Measurements from ENCODE around the gene DMXL1.
"Not testable (repeated sequence)": the region's sequence is repeated elsewhere in the genome, so short reads cannot be mapped to it uniquely, and the experiment has no call there.

The DMXL1 gene

DNA sequence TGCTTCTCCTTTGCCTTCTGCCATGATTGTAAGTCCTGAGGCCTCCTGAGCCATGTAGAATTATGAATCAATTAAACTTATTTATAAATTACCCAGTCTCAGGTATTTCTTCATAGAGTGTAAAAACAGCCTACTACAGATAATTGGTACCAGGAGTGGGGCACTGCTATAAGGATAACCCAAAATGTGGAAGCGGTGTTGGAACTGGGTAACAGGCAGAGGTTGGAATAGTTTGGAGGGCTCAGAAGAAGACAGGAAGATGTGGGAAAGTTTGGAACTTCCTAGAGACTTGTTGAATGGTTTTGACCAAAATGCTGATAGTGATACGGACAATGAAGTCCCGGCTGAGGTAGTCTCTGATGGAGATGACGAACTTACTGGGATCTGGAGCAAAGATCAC is 64.9 kb downstream of the DMXL1 start:
- FAIRE-seq = not testable (repeated sequence)

DNA sequence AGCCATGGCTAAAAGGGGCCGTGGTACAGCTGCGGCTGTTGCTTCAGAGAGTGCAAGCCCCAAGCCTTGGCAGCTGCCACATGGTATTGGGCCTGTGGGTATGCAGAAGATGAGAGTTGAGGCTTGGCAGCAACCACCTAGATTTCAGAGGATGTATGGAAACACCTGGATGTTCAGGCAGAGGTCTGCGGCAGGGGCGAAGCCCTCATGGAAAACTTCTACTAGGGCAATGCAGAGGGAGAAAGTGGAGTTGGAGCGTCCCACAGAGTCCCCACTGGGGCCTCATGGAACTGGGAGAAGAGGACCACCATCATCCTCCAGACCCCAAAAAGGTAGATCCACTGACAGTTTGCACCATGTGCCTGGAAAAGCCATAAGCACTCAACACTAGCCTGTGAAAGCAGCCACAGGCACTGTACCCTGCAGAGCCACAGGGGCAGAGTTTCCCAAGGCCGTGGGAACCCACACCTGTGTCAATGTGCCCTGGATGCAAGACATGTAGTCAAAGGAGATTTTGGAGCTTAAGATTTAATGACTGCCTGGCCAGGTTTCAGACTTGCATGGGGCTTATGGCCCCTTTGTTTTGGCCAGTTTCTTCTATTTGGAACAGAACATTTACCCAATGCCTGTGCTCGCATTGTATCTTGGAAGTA is 65.9 kb downstream of the DMXL1 start:
- FAIRE-seq = no peak

- FAIRE-seq = no peak
These were observed 82.7 kb downstream of the DMXL1 start for GRCh38 chr5:119153629-119154028.

DNA sequence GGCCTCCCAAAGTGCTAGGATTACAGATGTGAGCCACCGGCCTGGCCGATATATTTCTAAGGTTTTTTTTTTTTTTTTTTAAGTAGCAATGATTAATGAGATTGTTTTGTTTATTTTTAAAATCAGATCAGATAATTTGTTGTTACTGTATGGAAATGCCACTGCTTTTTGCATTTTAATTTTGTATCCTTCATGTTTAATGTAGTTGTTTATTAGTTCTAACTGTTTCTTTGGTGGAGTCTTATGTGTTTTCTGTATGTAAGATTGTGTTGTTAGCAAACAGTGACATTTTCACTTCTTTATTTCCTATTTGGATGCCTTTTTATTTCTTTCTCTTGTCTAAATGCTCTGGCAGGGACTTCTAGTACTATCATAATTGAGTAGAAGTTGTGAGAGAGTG is 87.3 kb downstream of the DMXL1 start:
- FAIRE-seq = no peak

- no peak for FAIRE-seq
These were observed 90.5 kb downstream of the DMXL1 start for GRCh38 chr5:119161430-119161829.

GRCh38 chr5:119166026-119166425 is 95.1 kb downstream of the DMXL1 start:
- no peak for FAIRE-seq

DNA sequence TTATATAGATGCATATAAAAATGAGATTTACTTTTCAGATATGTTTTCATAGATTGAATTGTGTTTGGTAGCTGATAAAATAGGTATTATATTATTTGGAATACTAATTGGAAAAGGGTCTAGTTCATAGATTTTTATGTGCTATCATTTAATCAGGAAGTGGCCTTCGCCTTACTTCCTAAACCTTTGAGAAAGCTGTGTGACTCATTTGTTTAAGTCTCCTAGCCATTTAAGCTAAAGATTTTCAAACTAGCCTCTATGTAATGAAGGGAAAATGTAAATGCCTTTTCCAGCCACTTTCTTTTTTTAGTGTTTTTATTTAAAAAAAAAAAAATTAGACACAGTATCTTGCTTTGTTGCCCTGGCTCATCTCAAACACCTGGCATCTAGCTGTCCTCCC is 97.5 kb downstream of the DMXL1 start:
- FAIRE-seq = no peak

DNA sequence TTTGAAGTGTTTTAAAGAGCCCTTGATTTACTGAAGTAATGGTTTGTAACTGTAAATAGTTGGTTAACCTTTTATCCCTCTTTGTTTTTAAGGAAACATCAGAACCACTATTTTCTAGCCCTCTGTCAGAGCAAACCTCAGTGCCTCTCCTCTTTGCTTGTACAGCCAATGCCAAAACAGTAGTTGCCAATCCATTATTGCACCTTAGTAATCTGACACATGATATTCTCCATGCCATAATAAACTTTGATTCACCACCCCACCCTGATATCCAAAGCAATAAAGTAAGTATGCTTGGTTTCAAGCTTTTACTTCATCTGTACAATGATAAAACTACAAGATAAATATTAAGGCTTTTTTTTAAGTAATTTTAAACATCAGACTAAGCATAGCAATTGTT is 100.8 kb downstream of the DMXL1 start:
- FAIRE-seq = no peak

- FAIRE-seq = no peak
These were observed 103.8 kb downstream of the DMXL1 start for GRCh38 chr5:119174578-119175163.

- no peak for FAIRE-seq
These were observed 105.9 kb downstream of the DMXL1 start for GRCh38 chr5:119176785-119177184.

DNA sequence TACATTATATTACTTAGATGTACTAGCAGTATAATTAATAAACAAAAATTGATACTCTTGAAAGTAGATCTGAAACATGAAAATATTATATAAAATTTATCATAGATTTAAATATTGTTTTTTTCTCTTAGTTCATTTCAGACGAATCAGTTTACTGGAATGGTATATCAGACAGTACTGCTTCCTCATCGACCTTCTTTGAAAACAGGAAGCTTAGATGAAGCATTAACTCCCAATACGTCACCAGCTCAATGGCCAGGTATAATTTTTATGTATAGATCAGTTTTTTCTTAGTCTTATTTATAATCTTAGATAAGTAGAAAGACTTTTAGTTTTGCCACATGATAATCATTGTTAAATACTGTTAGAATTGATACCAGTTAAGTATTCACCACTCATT is 106.3 kb downstream of the DMXL1 start:
- FAIRE-seq = peak; percentile 52

GRCh38 chr5:119178435-119178834 is 107.5 kb downstream of the DMXL1 start:
- no peak for FAIRE-seq

DNA sequence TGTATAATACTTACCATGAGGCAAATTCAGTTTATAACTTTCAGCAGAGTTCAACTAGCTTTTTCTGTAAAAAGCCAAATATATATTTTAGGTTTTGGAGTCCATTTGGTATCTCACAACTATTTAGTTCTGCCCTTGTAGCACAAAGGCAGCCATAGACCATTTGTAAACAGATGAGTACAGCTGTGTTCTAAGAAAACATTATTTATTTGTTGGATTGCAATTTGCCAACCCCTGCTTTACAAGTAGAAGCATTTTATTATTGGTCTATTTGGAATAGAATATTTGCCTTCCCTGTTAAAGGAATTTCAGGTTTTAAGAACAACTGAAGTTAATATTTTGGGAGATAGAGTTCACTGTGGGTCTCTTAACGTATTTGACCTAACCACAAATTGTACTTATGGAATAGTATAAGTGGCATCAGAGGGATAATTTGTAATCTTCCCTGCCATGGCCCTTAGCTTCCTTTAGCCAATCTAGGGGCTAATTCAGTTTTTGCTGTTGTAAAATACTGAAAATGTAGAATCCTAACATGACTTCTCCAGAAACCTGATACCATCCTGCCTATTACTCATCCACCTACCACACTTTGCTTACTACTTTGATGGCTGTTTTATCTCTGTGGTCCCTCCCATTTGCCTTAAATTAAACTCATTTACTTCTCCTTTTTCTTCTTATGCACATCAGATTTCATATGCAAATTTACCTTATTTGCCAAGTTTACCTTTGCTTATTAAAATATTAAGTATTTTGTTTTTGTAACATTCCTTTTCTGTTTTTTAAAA is 109.2 kb downstream of the DMXL1 start:
- no peak for FAIRE-seq

DNA sequence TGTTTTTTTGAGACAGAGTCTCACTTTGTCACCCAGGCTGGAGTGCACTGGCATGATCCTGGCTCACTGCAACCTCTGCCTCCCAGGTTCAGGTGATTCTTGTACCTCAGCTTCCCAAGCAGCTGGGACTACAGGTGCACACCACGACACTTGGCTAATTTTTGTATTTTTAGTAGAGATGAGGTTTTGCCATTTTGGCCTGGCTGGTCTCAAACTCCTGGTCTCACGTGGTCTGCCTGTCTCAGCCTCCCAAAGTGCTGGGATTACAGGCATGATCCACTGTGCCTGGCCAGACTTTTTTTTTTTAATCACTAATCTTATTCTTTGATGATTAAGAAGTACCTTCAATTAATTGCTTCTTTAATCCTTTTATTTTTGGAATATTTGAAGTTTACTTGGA is 114.6 kb downstream of the DMXL1 start:
- FAIRE-seq = not testable (repeated sequence)

- no peak for FAIRE-seq
These were observed 117.1 kb downstream of the DMXL1 start for GRCh38 chr5:119187776-119188529.

DNA sequence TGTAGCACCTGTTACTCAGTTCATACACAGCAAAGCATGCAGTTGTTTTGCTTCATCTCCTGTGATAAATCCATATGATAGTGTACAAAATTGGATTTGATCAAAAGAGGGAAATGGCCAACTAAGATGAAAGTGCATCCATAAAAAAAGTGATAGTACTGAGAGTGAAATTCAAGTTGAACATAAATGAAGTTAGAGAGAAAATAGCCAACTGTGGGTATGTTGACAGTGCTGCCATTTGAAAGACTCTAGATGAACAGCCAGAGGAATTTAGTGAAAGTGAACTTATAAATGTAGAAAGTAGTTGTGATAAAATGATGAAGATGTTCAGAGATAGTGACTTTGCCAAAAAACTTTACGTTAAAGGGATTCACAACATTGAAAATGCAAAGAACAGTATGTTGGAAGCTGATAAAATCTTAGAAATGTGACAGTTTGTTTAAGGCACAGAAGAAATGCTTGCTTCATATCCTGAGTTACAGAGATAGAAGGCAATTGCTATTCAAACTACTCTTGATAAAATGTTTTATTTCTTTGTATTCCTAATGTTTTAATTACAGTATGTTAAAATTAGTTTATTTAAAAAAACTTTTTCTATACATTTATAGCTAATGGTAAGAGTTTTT is 119.7 kb downstream of the DMXL1 start:
- FAIRE-seq = peak; percentile 19

DNA sequence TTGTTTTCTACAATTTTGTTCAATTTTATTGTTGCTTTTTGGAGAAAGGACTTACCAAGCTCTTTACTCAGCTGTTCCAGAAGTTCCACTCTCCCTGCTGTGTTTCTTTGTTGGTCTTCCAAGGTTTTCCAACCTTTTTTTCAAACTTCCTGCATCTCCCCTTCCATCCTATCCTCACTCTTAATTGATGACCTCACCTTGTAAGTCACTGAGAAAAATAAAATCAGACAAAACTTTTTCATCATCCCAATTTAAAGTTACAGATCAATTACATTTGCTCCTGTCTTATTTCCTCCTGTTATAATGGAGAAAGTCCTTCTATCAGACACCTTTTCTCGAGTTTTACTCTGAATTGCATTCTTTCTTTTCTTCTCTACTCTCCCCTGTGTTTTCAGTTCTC is 121.1 kb downstream of the DMXL1 start:
- no peak for FAIRE-seq

DNA sequence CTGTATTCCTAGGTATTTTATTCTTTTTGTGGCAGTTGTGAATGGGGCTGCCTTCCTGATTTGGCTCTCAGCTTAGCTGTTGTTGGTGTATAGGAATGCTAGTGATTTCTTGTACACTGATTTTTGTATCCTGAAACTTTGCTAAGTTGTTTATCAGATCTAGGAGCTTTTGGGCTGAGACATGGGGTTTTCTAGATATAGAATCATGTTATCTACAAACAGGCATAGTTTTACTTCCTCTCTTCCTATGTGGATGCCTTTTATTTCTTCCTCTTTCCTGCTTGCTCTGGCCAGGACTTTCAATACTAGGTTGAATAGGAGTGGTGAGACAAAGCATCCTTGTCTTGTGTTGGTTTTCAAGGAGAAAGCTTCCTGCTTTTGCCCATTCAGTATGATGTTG is 129.9 kb downstream of the DMXL1 start:
- FAIRE-seq = no peak

GRCh38 chr5:119207105-119207504 is 136.2 kb downstream of the DMXL1 start:
- FAIRE-seq = peak; percentile 55

DNA sequence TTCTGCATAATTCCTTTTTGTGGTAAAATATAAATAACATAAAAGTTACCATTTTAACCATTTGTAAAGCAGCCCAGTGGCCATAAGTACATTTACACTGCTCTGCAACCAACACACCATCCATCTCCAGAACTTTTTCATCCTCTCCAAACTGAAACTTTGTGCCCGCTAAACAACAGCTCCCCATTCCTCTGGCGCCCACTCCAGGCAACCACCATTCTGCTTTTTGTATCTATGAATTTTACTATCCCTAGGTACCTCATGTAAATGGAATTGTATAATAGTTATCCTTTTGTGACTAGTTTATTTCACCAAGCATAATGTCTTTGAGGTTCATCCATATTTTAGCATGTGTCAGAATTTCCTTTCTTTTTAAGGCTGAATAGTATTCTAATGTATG is 141.1 kb downstream of the DMXL1 start:
- FAIRE-seq = no peak

GRCh38 chr5:119212676-119213075 is 141.8 kb downstream of the DMXL1 start:
- no peak for FAIRE-seq

GRCh38 chr5:119217183-119217582 is 146.3 kb downstream of the DMXL1 start:
- no peak for FAIRE-seq

Data from A204.1 (cell line).